Skeletal muscle cell (primary cell): Measurements from ENCODE around the gene SELENOV.

Experiments
- DNase-seq: peaks from one replicate; pipeline ENCODE4 v3.0.0-alpha.2; 2010; ENCODE audit warnings: low read depth
- H3K4me3 ChIP-seq: 2 replicates; pipeline ENCODE4 v1.5.1; 2011; ENCODE audit warnings: low read depth, mild to moderate bottlenecking, control low read depth, low read length, moderate library complexity

SELENOV gene

GRCh38 chr19:39516270-39516669 is 1.3 kb downstream of the SELENOV start:
- no peak for DNase-seq
- no peak overlapping the region for H3K4me3 ChIP-seq

GRCh38 chr19:39517432-39517831 is 2.5 kb downstream of the SELENOV start:
- DNase-seq, result no peak
- no peak overlapping the region for H3K4me3 ChIP-seq

GRCh38 chr19:39518458-39518857 is 3.5 kb downstream of the SELENOV start:
- DNase-seq, result no peak
- no peak overlapping the region for H3K4me3 ChIP-seq

GRCh38 chr19:39518975-39519374 is 4.0 kb downstream of the SELENOV start:
- H3K4me3 ChIP-seq, result no peak overlapping the region

GRCh38 chr19:39520541-39521484 is 5.9 kb downstream of the SELENOV start:
- no peak for DNase-seq
- H3K4me3 ChIP-seq, result no peak overlapping the region

More at GRCh38 chr19:39518975-39519374, 4.0 kb downstream of the SELENOV start:
- no peak for DNase-seq

- no peak overlapping the region for H3K4me3 ChIP-seq
- no peak for DNase-seq
Measured at GRCh38 chr19:39524495-39524894, 9.6 kb downstream of the SELENOV start.

GRCh38 chr19:39525205-39525604 is 10.3 kb downstream of the SELENOV start:
- no peak for DNase-seq
- no peak overlapping the region for H3K4me3 ChIP-seq

- no peak for DNase-seq
- H3K4me3 ChIP-seq, result peak overlapping the region; percentile 92
Measured at GRCh38 chr19:39531834-39532232, 16.9 kb downstream of the SELENOV start.

- H3K4me3 ChIP-seq, result peak within 1 kb of the TSS; percentile 92
- DNase-seq, result peak; percentile 75
Measured at GRCh38 chr19:39532233-39533002, 17.5 kb downstream of the SELENOV start, which contains the start of gene EID2B. Gene EID2B, minus strand, starts transcription at chr19:39532852. Its CDS starts 50 bp downstream, at chr19:39532802.

- no peak overlapping the region for H3K4me3 ChIP-seq
Measured at GRCh38 chr19:39533003-39533512, 18.1 kb downstream of the SELENOV start.

GRCh38 chr19:39533791-39534190 is 18.9 kb downstream of the SELENOV start:
- no peak overlapping the region for H3K4me3 ChIP-seq
- DNase-seq, result no peak

More at GRCh38 chr19:39533003-39533512, 18.1 kb downstream of the SELENOV start:
- DNase-seq, result no peak

GRCh38 chr19:39539165-39539517 is 24.2 kb downstream of the SELENOV start:
- DNase-seq, result no peak

GRCh38 chr19:39539518-39540332 is 24.8 kb downstream of the SELENOV start, which contains the start of gene EID2:
Gene EID2, minus strand, starts transcription at chr19:39540161. Its CDS starts 82 bp downstream, at chr19:39540079.
- H3K4me3 ChIP-seq, result peak within 1 kb of the TSS; percentile 85
- peak; percentile 73 for DNase-seq

More at GRCh38 chr19:39539165-39539517, 24.2 kb downstream of the SELENOV start:
- peak overlapping the region; percentile 85 for H3K4me3 ChIP-seq

GRCh38 chr19:39540333-39540673 is 25.4 kb downstream of the SELENOV start:
- DNase-seq, result no peak
- peak overlapping the region; percentile 85 for H3K4me3 ChIP-seq

GRCh38 chr19:39542206-39542605 is 27.3 kb downstream of the SELENOV start:
- H3K4me3 ChIP-seq, result no peak overlapping the region
- no peak for DNase-seq

- DNase-seq, result no peak
- H3K4me3 ChIP-seq, result no peak overlapping the region
Measured at GRCh38 chr19:39543477-39543857, 28.5 kb downstream of the SELENOV start.

GRCh38 chr19:39544226-39544903 is 29.4 kb downstream of the SELENOV start:
- no peak for DNase-seq
- H3K4me3 ChIP-seq, result no peak overlapping the region

- H3K4me3 ChIP-seq, result no peak overlapping the region
- DNase-seq, result no peak
Measured at GRCh38 chr19:39544911-39545310, 30.0 kb downstream of the SELENOV start.

GRCh38 chr19:39546599-39546998 is 31.7 kb downstream of the SELENOV start:
- DNase-seq, result no peak
- H3K4me3 ChIP-seq, result no peak overlapping the region
